Measurements from ENCODE around the gene MRPL23. TPM values are rescaled to one million over a fixed set of nuclear protein-coding genes. Genes with fewer than 3 reads are reported as not detected.

The MRPL23 gene
- total and polyA plus RNA-seq, 2 experiments from 2014 or later = 127 to 137 TPM

GRCh38 chr11:1968454-1969002, 21.4 kb downstream of the MRPL23 start:
- no peak overlapping the region for H3K4me3 ChIP-seq
- H3K9me3 ChIP-seq (ENCODE audit: low read depth) = no peaks in the 10 kb centered on the region
- H3K27ac ChIP-seq = peak overlapping the region; percentile 83
- DNase-seq (ENCODE audit: low read depth in 1 of 2, low spot score in 1 of 2) = no peak
- no peaks in the 10 kb centered on the region for H3K36me3 ChIP-seq
- no peak for TF ChIP-seq CTCF (IDR thresholded peaks at IDR 0.05; ENCODE audit: low read depth, low read length)
- H3K27me3 ChIP-seq = no peaks in the 10 kb centered on the region
- no peaks in the 10 kb centered on the region for H3K4me1 ChIP-seq (ENCODE audit: low read depth)

- Histone ChIP-seq H3K4me3 (no peak overlapping the region), H3K27ac (no peak overlapping the region), H3K9me3 (ENCODE audit: low read depth) (no peaks in the 10 kb centered on the region), H3K36me3 (no peaks in the 10 kb centered on the region), H3K4me1 (ENCODE audit: low read depth) (no peaks in the 10 kb centered on the region), H3K27me3 (no peaks in the 10 kb centered on the region)
- DNase-seq (ENCODE audit: low read depth in 1 of 2, low spot score in 1 of 2) = no peak
- no peak for TF ChIP-seq CTCF (IDR thresholded peaks at IDR 0.05; ENCODE audit: low read depth, low read length)
These were observed 21.9 kb downstream of the MRPL23 start for GRCh38 chr11:1969035-1969434.

GRCh38 chr11:1969776-1970175, 22.6 kb downstream of the MRPL23 start:
- Histone ChIP-seq H3K27me3 (no peaks in the 10 kb centered on the region), H3K4me3 (no peak overlapping the region), H3K9me3 (ENCODE audit: low read depth) (no peaks in the 10 kb centered on the region), H3K36me3 (no peaks in the 10 kb centered on the region), H3K4me1 (ENCODE audit: low read depth) (no peaks in the 10 kb centered on the region), H3K27ac (no peak overlapping the region)
- DNase-seq (ENCODE audit: low read depth in 1 of 2, low spot score in 1 of 2) = no peak
- no peak for TF ChIP-seq CTCF (IDR thresholded peaks at IDR 0.05; ENCODE audit: low read depth, low read length)

- Histone ChIP-seq H3K4me3 (no peak overlapping the region), H3K4me1 (ENCODE audit: low read depth) (no peaks in the 10 kb centered on the region), H3K36me3 (no peaks in the 10 kb centered on the region), H3K27ac (no peak overlapping the region), H3K9me3 (ENCODE audit: low read depth) (no peaks in the 10 kb centered on the region), H3K27me3 (no peaks in the 10 kb centered on the region)
- DNase-seq (ENCODE audit: low read depth in 1 of 2, low spot score in 1 of 2) = no peak
- TF ChIP-seq CTCF (IDR thresholded peaks at IDR 0.05; ENCODE audit: low read depth, low read length) = no peak
These were observed 23.8 kb downstream of the MRPL23 start for GRCh38 chr11:1970956-1971355.

- Histone ChIP-seq H3K4me1 (ENCODE audit: low read depth) (no peaks in the 10 kb centered on the region), H3K27ac (no peak overlapping the region), H3K9me3 (ENCODE audit: low read depth) (no peaks in the 10 kb centered on the region), H3K27me3 (no peaks in the 10 kb centered on the region), H3K36me3 (no peaks in the 10 kb centered on the region), H3K4me3 (no peak overlapping the region)
- TF ChIP-seq CTCF (IDR thresholded peaks at IDR 0.05; ENCODE audit: low read depth, low read length) = no peak
- no peak for DNase-seq (ENCODE audit: low read depth in 1 of 2, low spot score in 1 of 2)
These were observed 28.1 kb downstream of the MRPL23 start for GRCh38 chr11:1975185-1975584.

Measured in cardiac muscle cell (in vitro differentiated cells and primary cell).